Vein endothelial cell (primary cell): ENCODE data around the gene ALDH1A1. TPM values are rescaled to one million over a fixed set of nuclear protein-coding genes. Genes with fewer than 3 reads are reported as not detected.

Experiments
- total RNA-seq: library from RNA; depleted of rRNA; stranded (reverse); fragments of >200 nt; gene quantifications from 2 replicates; pipeline ENCODE4 v1.2.3, GENCODE V29; 2012

The ALDH1A1 gene
- total RNA-seq: 188 and 196 TPM in 2 replicates

DNA sequence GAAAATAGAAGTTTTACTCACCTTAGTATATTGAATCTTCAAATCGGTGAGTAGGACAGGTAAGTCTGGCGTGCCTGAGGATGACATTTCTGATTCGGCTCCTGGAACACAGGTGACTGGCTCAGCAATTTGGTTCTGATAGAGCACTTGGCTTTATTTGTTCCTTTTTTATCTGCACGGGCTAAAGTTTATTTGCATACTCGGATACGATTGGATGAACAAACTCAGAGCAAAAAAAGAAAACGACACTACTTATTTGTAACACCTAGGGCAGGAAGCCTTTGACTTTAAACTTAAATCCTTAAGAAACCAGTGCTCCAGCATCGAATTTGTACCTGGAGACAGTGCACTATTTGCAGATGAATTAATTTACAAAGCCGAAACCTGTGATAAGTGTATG lies at the start of gene ALDH1A1:
Gene ALDH1A1, minus strand, starts transcription at position 140 of the 400 bp plus-strand sequence. Its CDS starts 53 bp downstream, at position 87.

Other genes starting within 250 kb of the ALDH1A1 start
- 775 and 877 TPM in 2 replicates for gene ANXA1, start 198.8 kb upstream of the ALDH1A1 start, total RNA-seq